Psoas muscle (tissue), 8 donors: ENCODE results near the gene SAMD4A. TPM values are rescaled to one million over a fixed set of nuclear protein-coding genes. Genes with fewer than 3 reads are reported as not detected.

Experiments
- ATAC-seq, 4 donors: fragments of 200-7000 bp; cut with Tn5 transposase; one replicate each; pipeline ENCODE4 v1.9.1; 2020; ENCODE audit warnings: moderate library complexity in 3 of 4, mild to moderate bottlenecking in 2 of 4
- DNase-seq, 2 donors: peaks; one replicate each; pipeline ENCODE4 v3.0.0-alpha.2; 2020
- H3K27ac ChIP-seq: fragments of 200-600 bp; one replicate; pipeline ENCODE4 v1.8.0; 2022
- H3K27me3 ChIP-seq, 3 donors: fragments of 200-600 bp in 1 of 3; one replicate each; pipeline versions ENCODE4 v1.6.1 to v1.8.0; 2013 to 2022; ENCODE audit warnings: low read length in 2 of 3, mild to moderate bottlenecking in 2 of 3, moderate library complexity in 1 of 3; ENCODE audit not compliant: insufficient read depth in 3 of 3
- H3K36me3 ChIP-seq, 2 donors: fragments of 200-600 bp in 1 of 2; one replicate each; pipeline versions ENCODE4 v1.6.1 to v1.8.0; 2013 to 2022; ENCODE audit warnings: low read depth in 1 of 2, mild to moderate bottlenecking in 1 of 2, moderate library complexity in 1 of 2; ENCODE audit not compliant: insufficient read depth in 1 of 2
- H3K4me1 ChIP-seq: fragments of 200-600 bp; one replicate; pipeline ENCODE4 v1.8.0; 2022
- H3K4me3 ChIP-seq: fragments of 200-600 bp; one replicate; pipeline ENCODE4 v1.8.0; 2022; ENCODE audit warnings: mild to moderate bottlenecking
- H3K9me3 ChIP-seq: fragments of 200-600 bp; one replicate; pipeline ENCODE4 v1.8.0; 2022
- CTCF ChIP-seq: fragments of 200-600 bp; IDR thresholded peaks from one replicate; pipeline ENCODE4 v1.8.0; 2022; ENCODE audit warnings: antibody characterized with exemption
- WGBS, 3 donors: extraction: QIAGEN DNeasy Blood & Tissue Kit; methylation state at CpG; one replicate each; pipeline versions ENCODE4 v1.1.6 to v1.1.7; 2013; 5-methylcytosine and 5-hydroxymethylcytosine counted together
- intact Hi-C, 2 donors: fragments of 100-400 bp; cut with DNase I; formaldehyde crosslinking; loops; one replicate each; pipeline versions ENCODE4 v1.11.0 to v1.14.2; 2022
- polyA plus RNA-seq, 3 donors: library from polyadenylated mRNA; stranded (reverse); fragments of 200-250 nt; gene quantifications; one replicate each; pipeline ENCODE4 v1.2.3, GENCODE V29; 2013
- total RNA-seq, 4 donors: library from RNA; stranded (reverse); fragmentation: NEBNext Ultra II Directional in 2 of 4; extraction: Animal tissue kit (Norgen Biotek cat#: 25700) in 2 of 4; gene quantifications; one replicate each; pipeline versions ENCODE4 v1.2.1 to v1.2.4, GENCODE V29; 2021 to 2023
- donor health status: healthy with polysubstance abuse.
- donor health status: DM: no; HTN: no; CAD: no; lungs with moderate emphysema.
- donor health status: Bipolar disorder and iron deficiency.
- donor health status: healthy.
- donor health status: DM: yes; HTN: yes; CAD: no.
- donor health status: DM: no; HTN: no; CAD: no.
- donor health status: DM: no; HTN: no; CAD: no.
- donor health status: DM: yes; HTN: yes; CAD: no.

The SAMD4A gene
- total and polyA plus RNA-seq, 7 donors: 9.6 to 139 (median 67.9) TPM

- 87 to 92% (median 88%) methylated on average over 1 of the region's 1 CpG for WGBS, 3 donors
- TF ChIP-seq CTCF: no peak
- Histone ChIP-seq H3K27me3 (no peaks in the 10 kb centered on the region), H3K9me3 (no peaks in the 10 kb centered on the region), H3K36me3 (no peaks in the 10 kb centered on the region), H3K4me1 (peaks cover 76% of the 10 kb centered on the region), H3K27ac (peak overlapping the region; percentile 89), H3K4me3 (no peak overlapping the region)
- no peak for DNase-seq
- ATAC-seq: no peak
- intact Hi-C loops: no loop called here
Measured at GRCh38 chr14:54715811-54716210, 148.9 kb downstream of the SAMD4A start.

GRCh38 chr14:54716862-54717261, 149.9 kb downstream of the SAMD4A start:
- Histone ChIP-seq H3K9me3 (no peaks in the 10 kb centered on the region), H3K27me3 (no peaks in the 10 kb centered on the region), H3K4me3 (no peak overlapping the region), H3K27ac (peak overlapping the region; percentile 89), H3K36me3 (no peaks in the 10 kb centered on the region), H3K4me1 (peaks cover 73% of the 10 kb centered on the region)
- 95 to 97% (median 96%) methylated on average over 3 of the region's 3 CpGs for WGBS, 3 donors
- DNase-seq (no peak), ATAC-seq (no peak)
- intact Hi-C loops: no loop called here
- no peak for TF ChIP-seq CTCF

- peaks cover 79% of the 10 kb centered on the region for H3K4me1 ChIP-seq
- no peak overlapping the region for H3K4me3 ChIP-seq
- intact Hi-C loops: no loop called here
- WGBS, 3 donors: 35 to 71% (median 42%) methylated on average over 3 of the region's 3 CpGs
- H3K9me3 ChIP-seq: no peaks in the 10 kb centered on the region
- no peak for TF ChIP-seq CTCF
- DNase-seq (no peak), ATAC-seq (peak in 1 of 4 donors; percentile 44)
- H3K27me3 ChIP-seq: no peaks in the 10 kb centered on the region
- H3K27ac ChIP-seq: peak overlapping the region; percentile 71
- no peaks in the 10 kb centered on the region for H3K36me3 ChIP-seq
Measured at GRCh38 chr14:54718046-54718445, 151.1 kb downstream of the SAMD4A start.

GRCh38 chr14:54719406-54719805, 152.5 kb downstream of the SAMD4A start:
- Histone ChIP-seq H3K36me3 (no peaks in the 10 kb centered on the region), H3K4me1 (peaks cover 73% of the 10 kb centered on the region), H3K27ac (no peak overlapping the region), H3K9me3 (no peaks in the 10 kb centered on the region), H3K4me3 (no peak overlapping the region), H3K27me3 (no peaks in the 10 kb centered on the region)
- ATAC-seq: peak in 2 of 4 donors; percentile 40 to 57
- intact Hi-C loops: no loop called here
- no peak for DNase-seq
- 94 to 96% (median 95%) methylated on average over 4 of the region's 4 CpGs for whole genome bisulfite sequencing, 3 donors
- TF ChIP-seq CTCF: no peak

GRCh38 chr14:54722791-54723432, 156.0 kb downstream of the SAMD4A start:
- H3K4me1 ChIP-seq: peaks cover 54% of the 10 kb centered on the region
- no peaks in the 10 kb centered on the region for H3K36me3 ChIP-seq
- H3K27me3 ChIP-seq: no peaks in the 10 kb centered on the region
- peak; percentile 38 for TF ChIP-seq CTCF
- WGBS, 3 donors: 53 to 59% (median 54%) methylated on average over 4 of the region's 4 CpGs
- DNase-seq (no peak), ATAC-seq (peak in 3 of 4 donors; percentile 46 to 68 (median 63))
- H3K4me3 ChIP-seq: no peak overlapping the region
- H3K9me3 ChIP-seq: no peaks in the 10 kb centered on the region
- H3K27ac ChIP-seq: peak overlapping the region; percentile 27
- intact Hi-C loops: no loop called here
